ENCODE measurements around the gene JAM3.

The JAM3 gene

GRCh38 chr11:134153147-134153905 lies 84.5 kb downstream of the JAM3 start:
- TF ChIP-seq CTCF (IDR thresholded peaks at IDR 0.05; ENCODE audit: poor library complexity, severe bottlenecking): no peak
- Histone ChIP-seq H3K36me3 (ENCODE audit: low read depth) (peaks cover 36% of the 10 kb centered on the region), H3K4me1 (ENCODE audit: insufficient read depth, poor library complexity, severe bottlenecking) (no peaks in the 10 kb centered on the region), H3K9me3 (ENCODE audit: severe bottlenecking) (no peaks in the 10 kb centered on the region), H3K27ac (ENCODE audit: poor library complexity, severe bottlenecking) (no peak overlapping the region), H3K27me3 (ENCODE audit: insufficient read depth, poor library complexity, severe bottlenecking) (no peaks in the 10 kb centered on the region), H3K4me3 (ENCODE audit: severe bottlenecking) (no peak overlapping the region)
- ATAC-seq (ENCODE audit: low read depth): no peak
- no peak for DNase-seq (ENCODE audit: low spot score)

GRCh38 chr11:134154441-134154840 lies 85.6 kb downstream of the JAM3 start:
- no peak overlapping the region for H3K27ac ChIP-seq (ENCODE audit: poor library complexity, severe bottlenecking)
- no peak for TF ChIP-seq CTCF (IDR thresholded peaks at IDR 0.05; ENCODE audit: poor library complexity, severe bottlenecking)

GRCh38 chr11:134155456-134155855 lies 86.6 kb downstream of the JAM3 start:
- Histone ChIP-seq H3K27ac (ENCODE audit: poor library complexity, severe bottlenecking) (no peak overlapping the region), H3K9me3 (ENCODE audit: severe bottlenecking) (no peaks in the 10 kb centered on the region), H3K4me3 (ENCODE audit: severe bottlenecking) (no peak overlapping the region), H3K36me3 (ENCODE audit: low read depth) (peaks cover 50% of the 10 kb centered on the region), H3K4me1 (ENCODE audit: insufficient read depth, poor library complexity, severe bottlenecking) (no peaks in the 10 kb centered on the region), H3K27me3 (ENCODE audit: insufficient read depth, poor library complexity, severe bottlenecking) (no peaks in the 10 kb centered on the region)
- TF ChIP-seq CTCF (IDR thresholded peaks at IDR 0.05; ENCODE audit: poor library complexity, severe bottlenecking): no peak
- ATAC-seq (ENCODE audit: low read depth): no peak
- no peak for DNase-seq (ENCODE audit: low spot score)

More at GRCh38 chr11:134154441-134154840, 85.6 kb downstream of the JAM3 start:
- H3K36me3 ChIP-seq (ENCODE audit: low read depth): peaks cover 47% of the 10 kb centered on the region
- no peaks in the 10 kb centered on the region for H3K9me3 ChIP-seq (ENCODE audit: severe bottlenecking)
- H3K4me1 ChIP-seq (ENCODE audit: insufficient read depth, poor library complexity, severe bottlenecking): no peaks in the 10 kb centered on the region
- no peak overlapping the region for H3K4me3 ChIP-seq (ENCODE audit: severe bottlenecking)
- no peaks in the 10 kb centered on the region for H3K27me3 ChIP-seq (ENCODE audit: insufficient read depth, poor library complexity, severe bottlenecking)
- no peak for DNase-seq (ENCODE audit: low spot score)
- no peak for ATAC-seq (ENCODE audit: low read depth)

GRCh38 chr11:134155946-134156865 lies 87.3 kb downstream of the JAM3 start:
- Histone ChIP-seq H3K9me3 (ENCODE audit: severe bottlenecking) (no peaks in the 10 kb centered on the region), H3K36me3 (ENCODE audit: low read depth) (peaks cover 58% of the 10 kb centered on the region)
- no peak for TF ChIP-seq CTCF (IDR thresholded peaks at IDR 0.05; ENCODE audit: poor library complexity, severe bottlenecking)

More at GRCh38 chr11:134155946-134156865, 87.3 kb downstream of the JAM3 start:
- H3K27ac ChIP-seq (ENCODE audit: poor library complexity, severe bottlenecking): no peak overlapping the region
- H3K27me3 ChIP-seq (ENCODE audit: insufficient read depth, poor library complexity, severe bottlenecking): no peaks in the 10 kb centered on the region
- ATAC-seq (ENCODE audit: low read depth) (no peak), DNase-seq (ENCODE audit: low spot score) (no peak)
- no peak overlapping the region for H3K4me3 ChIP-seq (ENCODE audit: severe bottlenecking)
- no peaks in the 10 kb centered on the region for H3K4me1 ChIP-seq (ENCODE audit: insufficient read depth, poor library complexity, severe bottlenecking)
